Naive thymus-derived CD4-positive, alpha-beta T cell (primary cell): ENCODE measurements around the gene FDPS. TPM values are rescaled to one million over a fixed set of nuclear protein-coding genes. Genes with fewer than 3 reads are reported as not detected.

Experiments used
- ATAC-seq: fragments of 150-1000 bp; cut with Tn5 transposase; 2 replicates; pipeline ENCODE4 v1.10.0; 2021; ENCODE audit warnings: mild to moderate bottlenecking, moderate library complexity
- CTCF ChIA-PET: fragments of 350-600 bp; sonication (Branson Sonifier 250); formaldehyde crosslinking; loops from one replicate; lab custom pipeline; 2021; ENCODE audit warnings: antibody characterized with exemption; lab: Charles Lee
- POLR2A ChIA-PET: fragments of 350-600 bp; sonication (Branson Sonifier 250); formaldehyde crosslinking; loops from one replicate; lab custom pipeline; 2021; ENCODE audit warnings: antibody characterized with exemption, inconsistent platforms; lab: Charles Lee
- DNase-seq, 9 donors: peaks; one replicate each; pipeline versions ENCODE4 v3.0.0 to v3.0.0-alpha.2; 2020 to 2022; ENCODE audit warnings: mixed read lengths in 1 of 9
- H3K27ac ChIP-seq: one replicate; pipeline ENCODE4 v1.7.0; 2013; ENCODE audit warnings: mild to moderate bottlenecking, low read depth, low read length, moderate library complexity
- H3K27me3 ChIP-seq, 2 donors: one replicate each; pipeline ENCODE4 v1.7.0; 2013; ENCODE audit warnings: low read length in 2 of 2, mild to moderate bottlenecking in 2 of 2, moderate library complexity in 2 of 2; ENCODE audit not compliant: control insufficient read depth in 2 of 2, insufficient read depth in 2 of 2
- H3K36me3 ChIP-seq, 3 experiments: 1 replicate in 2 of 3; 2 replicates in 1 of 3; pipeline ENCODE4 v1.7.0; 2013; ENCODE audit warnings: low read length in 3 of 3, mild to moderate bottlenecking in 3 of 3, moderate library complexity in 1 of 3; ENCODE audit not compliant: insufficient read depth in 3 of 3, control insufficient read depth in 2 of 3
- H3K4me1 ChIP-seq, 2 donors: one replicate each; pipeline ENCODE4 v1.7.0; 2013; ENCODE audit warnings: low read length in 2 of 2, mild to moderate bottlenecking in 2 of 2, moderate library complexity in 1 of 2; ENCODE audit not compliant: control insufficient read depth in 2 of 2, insufficient read depth in 2 of 2
- H3K4me3 ChIP-seq: 2 replicates; pipeline ENCODE4 v1.7.0; 2013; ENCODE audit warnings: mild to moderate bottlenecking, low read length
- H3K9me3 ChIP-seq, 3 experiments: 1 replicate in 2 of 3; 2 replicates in 1 of 3; pipeline ENCODE4 v1.7.0; 2013; ENCODE audit warnings: low read length in 3 of 3; ENCODE audit not compliant: control insufficient read depth in 2 of 3
- H3K27ac Mint-ChIP-seq, 9 donors: one replicate each; pipeline ENCODE4 v1.8.0; 2020 to 2022; ENCODE audit warnings: mixed read lengths in 9 of 9, mild to moderate bottlenecking in 8 of 9, moderate library complexity in 5 of 9, inconsistent platforms in 2 of 9
- H3K27me3 Mint-ChIP-seq, 5 donors: one replicate each; pipeline ENCODE4 v1.8.0; 2021 to 2022; ENCODE audit warnings: mixed read lengths in 5 of 5, mild to moderate bottlenecking in 1 of 5
- H3K36me3 Mint-ChIP-seq, 5 donors: one replicate each; pipeline ENCODE4 v1.8.0; 2020 to 2022; ENCODE audit warnings: mixed read lengths in 5 of 5, mild to moderate bottlenecking in 3 of 5, inconsistent platforms in 1 of 5
- H3K4me1 Mint-ChIP-seq, 7 donors: one replicate each; pipeline ENCODE4 v1.8.0; 2020 to 2022; ENCODE audit warnings: mixed read lengths in 7 of 7, mild to moderate bottlenecking in 3 of 7, inconsistent platforms in 1 of 7
- H3K4me3 Mint-ChIP-seq, 10 donors: one replicate each; pipeline ENCODE4 v1.8.0; 2020 to 2022; ENCODE audit warnings: mild to moderate bottlenecking in 10 of 10, mixed read lengths in 10 of 10, moderate library complexity in 6 of 10, inconsistent platforms in 2 of 10
- H3K9me3 Mint-ChIP-seq, 11 donors: one replicate each; pipeline ENCODE4 v1.8.0; 2020 to 2022; ENCODE audit warnings: mixed read lengths in 11 of 11, mild to moderate bottlenecking in 4 of 11, inconsistent platforms in 1 of 11, moderate library complexity in 1 of 11
- intact Hi-C, 2 donors: fragments of 100-400 bp; cut with micrococcal nuclease; formaldehyde crosslinking; loops; one replicate each; pipeline ENCODE4 v1.15.1; 2023
- polyA plus RNA-seq, 2 donors: library from polyadenylated mRNA; unstranded; fragments of 300-500 nt; fragmentation: Illumina TruSeq; gene quantifications; one replicate each; pipeline ENCODE4 v1.2.3, GENCODE V29; 2021
- total RNA-seq, 6 experiments: library from RNA in 5 of 6; stranded (reverse) in 5 of 6; gene quantifications; 1 replicate in 5 of 6; 2 replicates in 1 of 6; pipeline ENCODE4 v1.2.3 and lab custom pipeline; 2021 to 2026

Gene FDPS
- total and polyA plus RNA-seq, 7 experiments from 2014 or later = 58.5 to 193 (median 83.8) TPM

DNA sequence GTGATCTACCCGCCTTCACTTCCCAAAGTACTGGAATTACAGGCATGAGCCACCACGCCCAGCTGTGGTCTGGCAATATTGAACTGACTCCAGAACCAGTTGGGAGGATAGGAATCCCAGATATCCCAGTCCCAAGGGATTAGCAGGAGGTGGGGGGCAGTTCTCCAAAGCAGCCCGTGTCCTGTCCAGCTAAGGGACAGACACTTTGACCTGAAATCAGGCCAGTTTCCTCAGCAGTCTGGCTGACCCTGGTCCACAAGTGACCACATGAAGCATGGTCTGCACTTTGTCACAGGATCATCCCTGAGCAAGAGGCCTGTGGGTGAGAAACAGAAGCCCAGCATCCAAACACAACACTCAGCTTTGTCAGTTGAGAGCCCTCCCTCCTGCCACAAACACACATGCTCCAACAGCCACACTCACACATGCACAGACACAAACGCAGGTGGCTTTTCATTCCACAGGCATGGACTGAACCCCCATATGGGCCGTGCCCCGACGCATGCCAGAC is 2.7 kb upstream of the FDPS start:
- Mint-ChIP-seq H3K4me1 (peaks cover 10 to 26% (median 21%) of the 10 kb centered on the region in 7 donors), H3K9me3 (no peaks in the 10 kb centered on the region), H3K27ac (peak overlapping the region in 3 of 9 donors; percentile 34 to 72 (median 56)), H3K36me3 (peaks cover 0 to 9% (median 0%) of the 10 kb centered on the region in 5 donors), H3K4me3 (peak overlapping the region in 2 of 10 donors; percentile 42 to 47), H3K27me3 (peaks cover 0 to 8% (median 0%) of the 10 kb centered on the region in 5 donors)
- no peaks in the 10 kb centered on the region for H3K27me3 ChIP-seq
- peaks cover 11 to 20% of the 10 kb centered on the region in 2 donors for H3K4me1 ChIP-seq
- no peaks in the 10 kb centered on the region for H3K9me3 ChIP-seq
- no peak overlapping the region for H3K27ac ChIP-seq
- intact Hi-C loops = no loop called here
- H3K36me3 ChIP-seq = no peaks in the 10 kb centered on the region
- CTCF ChIA-PET = interaction anchor here (0.8 kb wide), 1 partner anchor 58 kb away, joined by 3 read pairs; no protein-coding TSS in a partner anchor
- ATAC-seq (no peak), DNase-seq (no peak)
- H3K4me3 ChIP-seq = no peak overlapping the region
- POLR2A ChIA-PET = interaction anchor here (0.6 kb wide), 1 partner anchor 54 kb away, joined by 3 read pairs; no protein-coding TSS in a partner anchor

DNA sequence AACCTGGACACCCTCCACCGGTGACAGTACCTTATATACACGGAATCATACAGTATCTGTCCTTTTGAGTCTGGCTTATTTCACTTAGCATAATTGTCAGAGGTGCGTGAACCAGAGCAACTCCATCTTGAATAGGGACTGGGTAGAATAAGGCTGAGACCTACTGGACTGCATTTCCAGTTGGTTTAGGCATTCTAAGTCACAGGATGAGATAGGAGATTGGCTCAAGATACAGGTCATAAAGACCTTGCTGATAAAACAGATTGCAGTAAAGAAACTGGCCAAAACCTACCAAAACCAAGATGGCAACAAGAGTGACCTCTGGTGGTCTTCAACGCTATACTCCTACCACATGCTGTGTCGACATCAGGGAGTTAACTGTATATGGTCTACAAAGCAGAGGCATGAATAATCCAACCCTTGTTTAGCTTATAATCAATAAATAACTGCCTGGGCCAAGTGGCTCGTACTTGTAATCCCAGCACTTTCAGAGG is 1.4 kb upstream of the FDPS start:
- Mint-ChIP-seq H3K27ac (peak overlapping the region in 7 of 9 donors; percentile 43 to 97 (median 94)), H3K4me3 (peak overlapping the region in 5 of 10 donors; percentile 17 to 49 (median 34)), H3K36me3 (peaks cover 0 to 19% (median 2%) of the 10 kb centered on the region in 5 donors), H3K27me3 (no peaks in the 10 kb centered on the region), H3K9me3 (no peaks in the 10 kb centered on the region), H3K4me1 (peaks cover 12 to 35% (median 27%) of the 10 kb centered on the region in 7 donors)
- ATAC-seq = no peak
- Histone ChIP-seq H3K9me3 (no peaks in the 10 kb centered on the region), H3K36me3 (peaks cover 0 to 2% (median 0%) of the 10 kb centered on the region in 3 experiments), H3K4me3 (no peak overlapping the region), H3K27me3 (no peaks in the 10 kb centered on the region), H3K27ac (no peak overlapping the region), H3K4me1 (peaks cover 11 to 20% of the 10 kb centered on the region in 2 donors)
- no peak for DNase-seq
- CTCF ChIA-PET = interaction anchor here (0.9 to 1.9 kb wide), 4 partner anchors 15 to 282 kb away, joined by 4 to 10 read pairs (median 6); partner anchors contain the start of gene ENTREP3
- POLR2A ChIA-PET = interaction anchor here (0.7 to 1.9 kb wide), 5 partner anchors 12 to 175 kb away, joined by 3 to 15 read pairs (median 4); no protein-coding TSS in a partner anchor
- intact Hi-C loops = no loop called here

DNA sequence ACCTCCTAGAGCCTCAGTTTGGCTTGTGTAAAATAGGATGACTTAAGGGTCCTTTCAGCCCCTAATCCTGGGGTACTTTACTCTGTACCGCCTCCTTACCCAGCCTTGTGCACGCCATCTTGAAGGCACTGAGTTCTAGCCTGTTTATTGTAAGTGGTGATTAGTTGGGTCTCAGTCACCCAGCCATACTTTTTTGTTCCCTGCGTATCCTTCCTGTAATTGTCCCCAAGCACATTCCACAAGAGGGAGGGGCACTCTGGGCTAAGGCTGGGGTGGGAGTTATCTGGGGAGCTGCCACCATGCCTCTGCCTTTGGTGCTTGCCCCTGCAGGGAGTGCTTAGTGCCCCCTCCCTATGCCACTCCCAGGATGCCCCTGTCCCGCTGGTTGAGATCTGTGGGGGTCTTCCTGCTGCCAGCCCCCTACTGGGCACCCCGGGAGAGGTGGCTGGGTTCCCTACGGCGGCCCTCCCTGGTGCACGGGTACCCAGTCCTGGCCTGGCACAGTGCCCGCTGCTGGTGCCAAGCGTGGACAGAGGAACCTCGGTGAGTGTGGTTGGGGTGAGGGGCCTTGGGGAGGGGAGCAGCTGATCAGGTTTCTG is 856 bp downstream of the FDPS start:
- Mint-ChIP-seq H3K4me1 (peaks cover 12 to 40% (median 27%) of the 10 kb centered on the region in 7 donors), H3K27me3 (no peaks in the 10 kb centered on the region), H3K27ac (peak overlapping the region; percentile 89 to 98 (median 96)), H3K36me3 (peaks cover 0 to 27% (median 7%) of the 10 kb centered on the region in 5 donors), H3K4me3 (peak overlapping the region; percentile 88 to 99 (median 97)), H3K9me3 (no peaks in the 10 kb centered on the region)
- Histone ChIP-seq H3K4me1 (peaks cover 11 to 20% of the 10 kb centered on the region in 2 donors), H3K9me3 (no peaks in the 10 kb centered on the region), H3K27ac (peak overlapping the region; percentile 87), H3K36me3 (peaks cover 0 to 13% (median 5%) of the 10 kb centered on the region in 3 experiments), H3K27me3 (no peaks in the 10 kb centered on the region), H3K4me3 (peak overlapping the region; percentile 90)
- intact Hi-C loops = no loop called here
- ChIA-PET POLR2A (interaction anchor here (0.6 to 1.1 kb wide), 3 partner anchors 14 to 66 kb away, joined by 3 read pairs; no protein-coding TSS in a partner anchor), CTCF (no interaction called here)
- DNase-seq = no peak
- ATAC-seq = no peak

DNA sequence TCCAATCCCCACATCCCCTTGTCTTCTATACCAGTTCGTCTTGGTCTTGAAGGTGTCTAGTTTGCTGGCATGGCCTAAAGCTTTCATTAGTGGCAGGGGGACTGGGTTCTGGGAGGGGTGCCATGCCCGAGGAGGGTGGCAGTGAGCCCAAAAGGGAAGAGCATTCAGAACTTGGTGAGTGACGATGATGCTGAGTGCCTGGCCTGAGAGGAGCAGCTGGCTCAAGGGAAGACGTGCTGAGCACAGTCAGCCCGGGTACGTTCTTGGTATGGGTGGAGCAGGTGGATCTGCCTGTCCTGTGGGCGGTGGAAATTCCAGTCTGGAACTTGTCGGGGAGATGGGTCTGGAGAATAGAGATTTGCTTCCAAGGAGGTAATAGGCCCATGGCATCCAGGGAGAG is 4.6 kb downstream of the FDPS start:
- H3K36me3 ChIP-seq = peaks cover 0 to 19% (median 5%) of the 10 kb centered on the region in 3 experiments
- ATAC-seq = no peak
- H3K4me1 ChIP-seq = peaks cover 11 to 14% of the 10 kb centered on the region in 2 donors
- peaks cover 12 to 43% (median 24%) of the 10 kb centered on the region in 7 donors for H3K4me1 Mint-ChIP-seq
- intact Hi-C loops = no loop called here
- H3K4me3 ChIP-seq = no peak overlapping the region
- no peak for DNase-seq
- no peak overlapping the region for H3K4me3 Mint-ChIP-seq
- H3K27me3 Mint-ChIP-seq = no peaks in the 10 kb centered on the region
- peaks cover 0 to 33% (median 7%) of the 10 kb centered on the region in 5 donors for H3K36me3 Mint-ChIP-seq
- H3K9me3 ChIP-seq = no peaks in the 10 kb centered on the region
- no peak overlapping the region for H3K27ac ChIP-seq
- peak overlapping the region in 3 of 9 donors; percentile 19 to 76 (median 21) for H3K27ac Mint-ChIP-seq
- H3K27me3 ChIP-seq = no peaks in the 10 kb centered on the region
- POLR2A ChIA-PET = no interaction called here
- H3K9me3 Mint-ChIP-seq = no peaks in the 10 kb centered on the region
- CTCF ChIA-PET = interaction anchor here (2.2 to 2.5 kb wide), 2 partner anchors 8 to 62 kb away, joined by 6 to 10 read pairs; partner anchors contain the start of gene RUSC1

DNA sequence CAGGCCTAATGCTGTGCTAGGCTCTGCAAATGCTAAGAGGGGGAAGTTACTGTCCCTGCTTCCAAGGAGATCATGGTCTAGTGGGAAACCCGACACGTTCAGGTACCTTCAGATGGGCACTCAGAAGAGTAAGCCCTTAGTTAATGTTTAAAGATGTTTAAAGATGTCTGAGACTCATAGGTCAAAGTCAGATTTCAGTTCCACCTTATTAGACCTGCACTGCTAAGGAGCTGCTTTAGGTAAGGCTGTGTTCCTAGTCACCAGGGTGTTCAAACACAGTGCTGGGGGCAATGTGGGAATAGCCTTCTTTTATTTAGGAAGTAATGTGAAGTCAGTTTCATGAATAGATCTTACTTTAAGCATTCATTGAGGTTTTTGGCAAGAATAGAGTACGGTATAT is 8.3 kb downstream of the FDPS start:
- ATAC-seq (no peak), DNase-seq (no peak)
- Histone ChIP-seq H3K27me3 (no peaks in the 10 kb centered on the region), H3K27ac (no peak overlapping the region), H3K4me1 (peaks cover 0 to 8% of the 10 kb centered on the region in 2 donors), H3K4me3 (no peak overlapping the region), H3K9me3 (no peaks in the 10 kb centered on the region), H3K36me3 (peaks cover 0 to 19% (median 5%) of the 10 kb centered on the region in 3 experiments)
- intact Hi-C loops = no loop called here
- Mint-ChIP-seq H3K9me3 (no peaks in the 10 kb centered on the region), H3K27ac (no peak overlapping the region), H3K4me3 (no peak overlapping the region), H3K4me1 (peaks cover 18 to 43% (median 21%) of the 10 kb centered on the region in 7 donors), H3K27me3 (no peaks in the 10 kb centered on the region), H3K36me3 (peaks cover 0 to 27% (median 7%) of the 10 kb centered on the region in 5 donors)
- ChIA-PET POLR2A (no interaction called here), CTCF (interaction anchor here (9.4 kb wide), 1 partner anchor 67 kb away, joined by 105 read pairs; no protein-coding TSS in a partner anchor)

DNA sequence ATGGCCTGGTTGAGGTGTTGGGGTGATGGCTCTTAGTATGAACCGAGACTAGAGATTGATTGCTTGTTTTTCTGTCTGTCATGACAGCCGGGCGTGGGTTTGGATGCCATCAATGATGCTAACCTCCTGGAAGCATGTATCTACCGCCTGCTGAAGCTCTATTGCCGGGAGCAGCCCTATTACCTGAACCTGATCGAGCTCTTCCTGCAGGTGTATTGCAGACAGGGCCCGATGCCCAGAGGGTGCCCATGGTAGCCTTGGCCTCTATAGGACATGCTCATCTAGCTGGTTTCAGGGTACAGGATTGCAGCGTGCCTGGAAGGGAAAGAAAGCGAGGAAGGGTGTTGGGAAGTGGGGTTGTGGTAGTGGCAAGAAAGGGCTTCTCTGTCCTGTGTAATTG is 9.4 kb downstream of the FDPS start:
- DNase-seq = no peak
- Mint-ChIP-seq H3K27me3 (no peaks in the 10 kb centered on the region), H3K27ac (peak overlapping the region in 1 of 9 donors; percentile 19), H3K4me3 (no peak overlapping the region), H3K36me3 (peaks cover 0 to 20% (median 6%) of the 10 kb centered on the region in 5 donors), H3K9me3 (no peaks in the 10 kb centered on the region), H3K4me1 (peaks cover 18 to 44% (median 23%) of the 10 kb centered on the region in 7 donors)
- no peak overlapping the region for H3K27ac ChIP-seq
- peaks cover 0 to 13% (median 4%) of the 10 kb centered on the region in 3 experiments for H3K36me3 ChIP-seq
- H3K9me3 ChIP-seq = no peaks in the 10 kb centered on the region
- ChIA-PET POLR2A (no interaction called here), CTCF (interaction anchor here (0.7 to 9.4 kb wide), 3 partner anchors 9 to 68 kb away, joined by 3 to 105 read pairs (median 4); no protein-coding TSS in a partner anchor)
- intact Hi-C loops = no loop called here
- no peaks in the 10 kb centered on the region for H3K27me3 ChIP-seq
- H3K4me1 ChIP-seq = peaks cover 0 to 12% of the 10 kb centered on the region in 2 donors
- H3K4me3 ChIP-seq = no peak overlapping the region
- ATAC-seq = no peak
